ENCODE measurements around the gene ZBTB7C.

ZBTB7C gene

DNA sequence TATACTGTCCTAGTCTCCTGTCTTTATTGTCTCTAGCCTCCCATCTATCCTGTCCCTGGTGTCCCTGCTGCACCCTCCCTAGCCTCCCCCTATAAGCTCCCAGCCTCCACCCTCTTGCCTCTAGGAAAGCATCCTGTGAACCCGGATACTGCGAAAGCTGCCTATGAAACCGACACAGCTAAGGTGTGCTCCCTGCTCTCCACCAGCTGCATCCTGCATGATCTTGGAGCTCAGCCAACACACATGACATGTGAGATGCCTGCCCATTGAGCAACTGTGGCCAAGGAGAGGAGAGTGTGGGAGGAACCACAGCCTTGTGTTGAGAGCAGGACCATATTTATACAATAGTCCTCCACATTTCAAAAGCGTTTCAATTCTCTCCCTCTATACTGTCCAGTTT is 187.1 kb downstream of the ZBTB7C start (continued):
- TF ChIP-seq, protein P1, sequence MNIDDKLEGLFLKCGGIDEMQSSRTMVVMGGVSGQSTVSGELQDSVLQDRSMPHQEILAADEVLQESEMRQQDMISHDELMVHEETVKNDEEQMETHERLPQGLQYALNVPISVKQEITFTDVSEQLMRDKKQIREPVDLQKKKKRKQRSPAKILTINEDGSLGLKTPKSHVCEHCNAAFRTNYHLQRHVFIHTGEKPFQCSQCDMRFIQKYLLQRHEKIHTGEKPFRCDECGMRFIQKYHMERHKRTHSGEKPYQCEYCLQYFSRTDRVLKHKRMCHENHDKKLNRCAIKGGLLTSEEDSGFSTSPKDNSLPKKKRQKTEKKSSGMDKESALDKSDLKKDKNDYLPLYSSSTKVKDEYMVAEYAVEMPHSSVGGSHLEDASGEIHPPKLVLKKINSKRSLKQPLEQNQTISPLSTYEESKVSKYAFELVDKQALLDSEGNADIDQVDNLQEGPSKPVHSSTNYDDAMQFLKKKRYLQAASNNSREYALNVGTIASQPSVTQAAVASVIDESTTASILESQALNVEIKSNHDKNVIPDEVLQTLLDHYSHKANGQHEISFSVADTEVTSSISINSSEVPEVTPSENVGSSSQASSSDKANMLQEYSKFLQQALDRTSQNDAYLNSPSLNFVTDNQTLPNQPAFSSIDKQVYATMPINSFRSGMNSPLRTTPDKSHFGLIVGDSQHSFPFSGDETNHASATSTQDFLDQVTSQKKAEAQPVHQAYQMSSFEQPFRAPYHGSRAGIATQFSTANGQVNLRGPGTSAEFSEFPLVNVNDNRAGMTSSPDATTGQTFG (tag by site-specific recombination; IDR thresholded peaks at IDR 0.05; ENCODE audit: borderline replicate concordance) = no peak

DNA sequence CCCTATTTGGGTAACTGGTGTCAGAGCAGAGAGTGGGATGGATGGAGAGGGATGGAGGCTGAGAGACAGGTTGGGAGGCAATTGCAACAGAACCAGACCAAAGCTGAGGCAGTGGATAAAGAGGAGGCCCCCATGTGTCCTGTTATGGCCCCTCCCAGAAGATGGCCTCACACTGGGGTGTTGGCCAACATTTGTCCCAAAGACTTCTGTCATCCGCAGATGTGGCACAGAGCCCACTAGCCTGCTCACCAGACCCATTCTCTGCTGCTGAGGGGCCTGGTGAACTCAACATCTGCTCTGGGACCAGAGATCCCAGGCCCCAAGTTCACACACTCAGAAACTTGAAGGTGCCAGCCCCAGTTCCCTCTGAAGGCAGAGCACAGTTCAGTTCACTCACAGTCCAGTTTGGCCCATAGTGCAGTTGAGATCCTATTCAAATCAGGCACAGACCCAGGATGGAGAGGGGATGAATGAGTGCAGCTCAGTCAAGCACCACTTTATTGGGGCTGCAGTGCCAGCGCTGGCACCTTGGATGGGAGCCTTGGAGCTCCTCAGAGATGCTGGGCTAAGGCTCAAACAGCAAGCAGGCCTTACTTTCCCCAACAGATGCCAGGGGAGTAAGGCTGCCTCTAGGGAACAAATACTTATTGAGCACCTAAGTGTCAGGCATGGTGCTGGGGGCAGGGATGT is 189.2 kb downstream of the ZBTB7C start:
- no peak for TF ChIP-seq ZNF529 (tag by site-specific recombination; IDR thresholded peaks at IDR 0.05; ENCODE audit: insufficient replicate concordance)
- no peak for TF ChIP-seq ZNF10 (tag by site-specific recombination; IDR thresholded peaks at IDR 0.05)
- no peak for TF ChIP-seq ZNF394 (tag by site-specific recombination; IDR thresholded peaks at IDR 0.05; ENCODE audit: borderline replicate concordance)
- Histone ChIP-seq H3K4me1 (ENCODE audit: control insufficient read depth, insufficient read depth, low read length) (peaks cover 8% of the 10 kb centered on the region), H3K4me3 (ENCODE audit: low read depth, low read length) (no peak overlapping the region), H3K36me3 (ENCODE audit: control insufficient read depth in 2 of 2, insufficient read depth in 1 of 2, low read length in 2 of 2) (no peaks in the 10 kb centered on the region), H3K9me3 (ENCODE audit: control insufficient read depth, insufficient read depth, low read depth, low read length) (no peaks in the 10 kb centered on the region), H3K27ac (ENCODE audit: extremely low read depth, low read depth, low read length) (no peak overlapping the region)
- CTCF ChIA-PET = interaction anchor here (0.6 to 1.2 kb wide), 3 partner anchors 10 to 1447 kb away, joined by 3 to 9 read pairs (median 3); no protein-coding TSS in a partner anchor
- POLR2A ChIA-PET = no interaction called here

DNA sequence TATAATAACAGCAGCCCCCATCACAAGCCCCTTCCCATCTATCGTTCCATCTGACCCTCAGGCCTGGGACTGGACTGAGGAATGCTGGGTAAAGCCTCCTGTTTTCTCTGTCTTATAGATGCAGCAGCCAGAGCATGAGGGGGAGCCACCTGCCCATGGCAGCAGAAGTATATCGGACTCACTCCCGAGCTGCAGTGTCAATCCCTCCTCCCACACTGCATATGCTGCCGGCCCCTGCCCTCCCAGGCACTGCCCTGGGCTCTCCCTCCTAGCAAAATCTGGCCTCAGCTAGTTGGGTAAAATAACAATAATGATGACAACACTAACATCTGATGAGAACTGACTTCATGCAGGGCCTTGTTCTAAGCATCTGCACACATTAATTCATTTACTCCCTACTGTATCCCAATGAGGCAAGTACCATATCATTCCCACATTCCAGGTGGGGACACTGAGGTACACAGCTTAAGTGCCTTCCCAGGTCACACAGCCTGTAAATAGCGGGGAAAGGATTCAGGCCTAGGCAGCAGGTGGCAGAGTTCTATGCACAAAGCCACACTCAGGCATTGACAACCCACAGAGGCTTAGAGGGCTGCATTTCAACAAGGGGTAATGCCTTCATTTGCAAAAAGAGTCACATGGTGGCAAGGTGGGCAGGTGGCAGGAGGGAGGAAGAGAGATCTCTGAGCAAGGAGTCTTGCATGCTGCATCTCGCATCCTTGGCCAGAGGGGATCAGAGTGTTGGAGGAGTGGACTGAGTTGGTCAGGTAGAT is 190.0 kb downstream of the ZBTB7C start:
- TF ChIP-seq ZNF16 (tag by site-specific recombination; IDR thresholded peaks at IDR 0.05; ENCODE audit: low read depth) (no peak), ZNF843 (tag by site-specific recombination; IDR thresholded peaks at IDR 0.05) (no peak), ZNF585B (tag by site-specific recombination; IDR thresholded peaks at IDR 0.05) (no peak), ZNF121 (tag by site-specific recombination; IDR thresholded peaks at IDR 0.05) (no peak), ZNF184 (tag by site-specific recombination; IDR thresholded peaks at IDR 0.05) (no peak), ZSCAN23 (tag by site-specific recombination; IDR thresholded peaks at IDR 0.05) (no peak), ZFP41 (tag by site-specific recombination; IDR thresholded peaks at IDR 0.05; ENCODE audit: borderline replicate concordance) (no peak), ZNF76 (tag by site-specific recombination; IDR thresholded peaks at IDR 0.05; ENCODE audit: borderline replicate concordance, low read depth) (no peak), ZNF558 (tag by site-specific recombination; IDR thresholded peaks at IDR 0.05) (no peak), MEIS1 (CRISPR knock-in tag; IDR thresholded peaks at IDR 0.05; ENCODE audit: borderline replicate concordance) (no peak), ZNF221 (tag by site-specific recombination; IDR thresholded peaks at IDR 0.05; ENCODE audit: borderline replicate concordance) (no peak), ZBTB20 (tag by site-specific recombination; IDR thresholded peaks at IDR 0.05) (no peak), ZNF133 (tag by site-specific recombination; IDR thresholded peaks at IDR 0.05) (no peak), ZNF776 (tag by site-specific recombination; IDR thresholded peaks at IDR 0.05; ENCODE audit: borderline replicate concordance) (no peak)
- TF ChIP-seq, protein P2, sequence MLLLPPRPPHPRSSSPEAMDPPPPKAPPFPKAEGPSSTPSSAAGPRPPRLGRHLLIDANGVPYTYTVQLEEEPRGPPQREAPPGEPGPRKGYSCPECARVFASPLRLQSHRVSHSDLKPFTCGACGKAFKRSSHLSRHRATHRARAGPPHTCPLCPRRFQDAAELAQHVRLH (tag by site-specific recombination; IDR thresholded peaks at IDR 0.05) = no peak
- TF ChIP-seq, protein P3, sequence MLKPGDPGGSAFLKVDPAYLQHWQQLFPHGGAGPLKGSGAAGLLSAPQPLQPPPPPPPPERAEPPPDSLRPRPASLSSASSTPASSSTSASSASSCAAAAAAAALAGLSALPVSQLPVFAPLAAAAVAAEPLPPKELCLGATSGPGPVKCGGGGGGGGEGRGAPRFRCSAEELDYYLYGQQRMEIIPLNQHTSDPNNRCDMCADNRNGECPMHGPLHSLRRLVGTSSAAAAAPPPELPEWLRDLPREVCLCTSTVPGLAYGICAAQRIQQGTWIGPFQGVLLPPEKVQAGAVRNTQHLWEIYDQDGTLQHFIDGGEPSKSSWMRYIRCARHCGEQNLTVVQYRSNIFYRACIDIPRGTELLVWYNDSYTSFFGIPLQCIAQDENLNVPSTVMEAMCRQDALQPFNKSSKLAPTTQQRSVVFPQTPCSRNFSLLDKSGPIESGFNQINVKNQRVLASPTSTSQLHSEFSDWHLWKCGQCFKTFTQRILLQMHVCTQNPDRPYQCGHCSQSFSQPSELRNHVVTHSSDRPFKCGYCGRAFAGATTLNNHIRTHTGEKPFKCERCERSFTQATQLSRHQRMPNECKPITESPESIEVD (tag by site-specific recombination; IDR thresholded peaks at IDR 0.05) = no peak
- Histone ChIP-seq H3K4me3 (ENCODE audit: low read depth, low read length) (no peak overlapping the region), H3K4me1 (ENCODE audit: control insufficient read depth, insufficient read depth, low read length) (peaks cover 8% of the 10 kb centered on the region), H3K36me3 (ENCODE audit: control insufficient read depth in 2 of 2, insufficient read depth in 1 of 2, low read length in 2 of 2) (no peaks in the 10 kb centered on the region), H3K9me3 (ENCODE audit: control insufficient read depth, insufficient read depth, low read depth, low read length) (no peaks in the 10 kb centered on the region), H3K27ac (ENCODE audit: extremely low read depth, low read depth, low read length) (no peak overlapping the region)
- POLR2A ChIA-PET = no interaction called here
- CTCF ChIA-PET = interaction anchor here (0.7 kb wide), 1 partner anchor 1446 kb away, joined by 3 read pairs; no protein-coding TSS in a partner anchor
